DND-41 (cell line): ENCODE results near the gene TBXA2R.

Source experiments
- CTCF ChIP-seq: IDR thresholded peaks from 2 replicates; pipeline ENCODE4 v1.5.1; 2012; ENCODE audit warnings: borderline replicate concordance, low read length, moderate library complexity, mild to moderate bottlenecking; ENCODE audit not compliant: poor library complexity, severe bottlenecking; ENCODE audit errors: extremely low read depth
- EZH2 ChIP-seq: IDR thresholded peaks from 3 replicates; pipeline ENCODE4 v1.6.1; 2012; ENCODE audit warnings: borderline replicate concordance, low read depth, mild to moderate bottlenecking, moderate library complexity, low read length, inconsistent platforms; ENCODE audit not compliant: severe bottlenecking

GRCh38 chr19:3643674-3644313 lies 37.1 kb upstream of the TBXA2R start:
- TF ChIP-seq CTCF (no peak), EZH2 (no peak)
